ENCODE results near the gene GK2.

Gene GK2

DNA sequence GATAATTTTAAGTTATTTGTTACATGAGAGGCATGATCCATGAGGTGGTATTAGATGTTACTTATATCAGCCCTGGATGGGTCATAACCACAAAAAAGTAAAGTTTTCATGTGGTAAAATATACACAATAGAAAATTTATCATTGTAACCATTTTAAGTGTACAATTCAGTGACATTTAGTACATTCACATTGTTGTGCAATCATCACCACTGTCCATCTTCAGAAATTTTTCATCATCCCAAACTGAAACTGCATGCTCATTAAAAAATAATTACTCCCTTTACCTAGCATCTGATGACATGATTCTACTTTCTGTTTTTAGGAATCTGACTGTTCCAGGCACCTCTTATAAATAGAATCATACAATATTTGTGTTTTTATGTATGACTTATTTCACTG lies 11.2 kb downstream of the GK2 start:
- H3K4me3 ChIP-seq (ENCODE audit: low read depth, low read length), result no peak overlapping the region
- no peak for DNase-seq (ENCODE audit: low read depth)

- DNase-seq (ENCODE audit: low read depth), result no peak
- H3K4me3 ChIP-seq (ENCODE audit: low read depth, low read length), result no peak overlapping the region
Observed at GRCh38 chr4:79395841-79396240, 12.2 kb downstream of the GK2 start.

- no peak overlapping the region for H3K4me3 ChIP-seq (ENCODE audit: low read depth, low read length)
- DNase-seq (ENCODE audit: low read depth), result no peak
Observed at GRCh38 chr4:79390890-79391289, 17.1 kb downstream of the GK2 start.

- DNase-seq (ENCODE audit: low read depth), result no peak
- H3K4me3 ChIP-seq (ENCODE audit: low read depth, low read length), result no peak overlapping the region
Observed at GRCh38 chr4:79385641-79386040, 22.4 kb downstream of the GK2 start.

- no peak overlapping the region for H3K4me3 ChIP-seq (ENCODE audit: low read depth, low read length)
- DNase-seq (ENCODE audit: low read depth), result no peak
Observed at GRCh38 chr4:79381161-79381560, 26.9 kb downstream of the GK2 start.

DNA sequence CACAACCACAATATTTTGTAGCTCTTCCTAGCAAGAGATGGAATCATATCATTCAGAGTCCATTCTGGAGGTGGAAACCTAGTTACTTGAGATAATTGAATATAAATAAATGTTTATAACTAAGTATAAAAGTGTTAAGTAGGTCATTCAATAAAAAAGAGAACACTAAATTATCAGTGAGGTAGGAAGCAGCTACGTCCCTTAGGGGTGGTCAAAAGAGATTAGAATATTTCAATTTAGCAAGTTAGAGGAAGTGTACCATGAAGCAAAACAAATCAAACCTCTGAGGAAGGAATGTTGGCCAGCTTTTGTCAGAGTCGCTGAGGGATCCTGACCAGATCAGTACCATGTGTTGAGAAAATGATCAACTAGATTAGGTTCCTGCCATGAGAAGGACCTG lies 38.0 kb downstream of the GK2 start:
- DNase-seq (ENCODE audit: low read depth), result no peak
- no peak overlapping the region for H3K4me3 ChIP-seq (ENCODE audit: low read depth, low read length)

GRCh38 chr4:79367096-79367495 lies 40.9 kb downstream of the GK2 start:
- no peak overlapping the region for H3K4me3 ChIP-seq (ENCODE audit: low read depth, low read length)
- DNase-seq (ENCODE audit: low read depth), result no peak

DNA sequence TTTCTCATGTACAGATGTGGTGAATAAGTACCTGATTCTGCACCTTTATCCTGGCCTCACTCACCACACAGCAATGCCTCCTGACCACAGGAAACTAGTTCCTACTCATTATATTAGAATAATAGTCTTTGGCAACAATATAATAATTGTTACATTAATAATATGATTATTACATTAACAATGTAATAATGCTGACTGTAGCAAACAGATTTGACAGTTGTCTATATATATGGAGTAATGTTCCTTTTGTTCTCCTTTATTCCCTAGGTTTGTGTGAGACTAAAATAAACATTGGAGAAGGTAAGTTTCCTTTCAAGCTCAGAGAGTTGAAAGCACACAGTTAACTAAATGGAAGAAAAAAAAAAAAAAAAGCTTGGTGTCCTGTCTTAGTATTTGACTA lies 41.6 kb downstream of the GK2 start:
- no peak for DNase-seq (ENCODE audit: low read depth)
- no peak overlapping the region for H3K4me3 ChIP-seq (ENCODE audit: low read depth, low read length)

DNA sequence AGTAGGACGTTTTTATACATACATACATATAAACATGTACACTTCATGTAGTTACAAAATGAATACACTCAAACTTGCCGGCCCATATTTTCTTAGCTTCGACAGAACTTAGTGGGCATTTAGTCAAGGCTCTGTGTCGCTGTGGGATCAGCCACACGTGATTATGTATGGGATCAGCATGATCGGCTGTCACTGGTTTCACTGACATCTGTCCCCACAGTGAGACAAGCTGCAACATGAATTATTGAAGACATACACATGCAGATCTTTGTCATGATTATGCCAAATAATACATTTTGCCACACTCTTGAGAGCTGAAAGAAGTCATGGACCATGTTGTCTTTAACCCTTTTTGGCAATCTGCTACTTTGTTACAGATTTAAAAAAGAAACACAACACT lies 44.0 kb downstream of the GK2 start:
- no peak overlapping the region for H3K4me3 ChIP-seq (ENCODE audit: low read depth, low read length)

GRCh38 chr4:79362626-79363025 lies 45.4 kb downstream of the GK2 start:
- DNase-seq (ENCODE audit: low read depth), result no peak
- H3K4me3 ChIP-seq (ENCODE audit: low read depth, low read length), result no peak overlapping the region

More for the DNA sequence above, 44.0 kb downstream of the GK2 start:
- no peak for DNase-seq (ENCODE audit: low read depth)

DNA sequence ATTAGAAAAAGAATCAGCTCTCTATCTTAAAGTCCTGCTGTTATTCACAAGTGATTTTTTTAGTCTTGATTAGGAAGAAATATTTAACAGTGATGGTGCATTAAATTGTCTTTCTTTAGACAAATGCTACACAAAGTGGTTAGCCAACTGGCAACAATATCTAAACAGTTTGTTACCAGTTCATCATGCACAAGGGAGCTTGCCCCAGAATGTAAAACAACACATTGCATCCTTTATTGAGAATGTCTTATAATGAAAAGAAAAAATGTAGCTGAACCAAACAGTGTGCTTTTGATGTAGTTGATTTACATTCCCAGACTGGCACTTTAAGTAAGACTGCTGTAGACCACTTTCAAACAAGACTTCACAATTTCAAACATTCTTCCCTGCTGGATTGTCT lies 48.0 kb downstream of the GK2 start:
- H3K4me3 ChIP-seq (ENCODE audit: low read depth, low read length), result no peak overlapping the region
- no peak for DNase-seq (ENCODE audit: low read depth)

DNA sequence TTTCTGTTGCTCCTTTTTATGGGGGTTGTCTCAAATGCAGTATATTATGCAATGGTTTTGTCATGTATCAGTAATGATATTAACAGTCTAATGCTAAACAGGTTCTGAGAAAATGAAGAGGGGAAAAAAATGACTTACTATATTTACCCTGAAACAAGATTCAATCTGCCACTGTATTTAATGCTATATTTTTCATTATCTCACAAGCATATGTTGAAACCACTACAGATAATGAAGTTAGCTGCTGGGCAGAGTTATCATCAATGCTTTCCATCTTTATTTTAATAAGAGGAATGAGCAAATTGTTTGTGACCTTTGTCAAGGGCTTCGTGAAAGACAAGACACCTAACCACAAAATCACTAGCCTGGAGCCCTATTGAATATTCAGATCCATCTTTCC lies 49.6 kb downstream of the GK2 start:
- no peak for DNase-seq (ENCODE audit: low read depth)
- H3K4me3 ChIP-seq (ENCODE audit: low read depth, low read length), result no peak overlapping the region

DNA sequence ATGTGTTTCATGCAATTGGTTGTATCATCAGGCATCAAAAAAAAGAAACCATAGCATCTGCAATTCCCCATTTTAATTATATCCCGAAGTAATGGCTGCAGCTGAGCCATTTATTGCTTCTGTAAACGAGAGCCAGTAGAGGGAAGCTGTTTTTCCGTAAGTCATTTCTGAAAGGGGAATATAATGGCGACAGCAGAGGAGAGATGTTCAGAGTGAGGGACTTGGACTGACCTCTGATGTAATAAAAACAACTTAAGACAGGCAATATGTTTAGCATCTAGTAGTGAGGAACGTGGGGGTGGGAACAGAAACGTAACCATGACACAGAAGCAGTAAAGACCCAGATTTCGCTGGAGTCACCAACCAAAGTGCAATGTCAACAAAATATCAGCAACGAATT lies 50.7 kb downstream of the GK2 start:
- no peak for DNase-seq (ENCODE audit: low read depth)

More for the DNA sequence above, 50.7 kb downstream of the GK2 start:
- H3K4me3 ChIP-seq (ENCODE audit: low read depth, low read length), result no peak overlapping the region

Measured in skeletal muscle cell (primary cell).